HEK293 (cell line): ENCODE measurements around the gene DPT.

Experiments
- CTCF ChIA-PET: fragments of 350-600 bp; formaldehyde crosslinking; extraction: SDS; loops from one replicate; lab custom pipeline; 2021; ENCODE audit warnings: antibody characterized with exemption; lab: Yijun Ruan, JAX
- POLR2A ChIA-PET: fragments of 300-600 bp; formaldehyde crosslinking; extraction: SDS; loops from one replicate; lab custom pipeline; 2020; ENCODE audit warnings: antibody characterized with exemption, inconsistent platforms; lab: Yijun Ruan, JAX
- H3K27ac ChIP-seq: fragments of 200-500 bp; sonication (Bioruptor generic); 2 replicates; pipeline ENCODE4 v1.5.1; 2014; ENCODE audit warnings: low read depth, low read length, control low read depth, inconsistent platforms; ENCODE audit errors: extremely low read depth
- H3K36me3 ChIP-seq, 2 experiments: fragments of 200-500 bp in 1 of 2; sonication (Bioruptor generic) in 1 of 2; 1 replicate in 1 of 2; 2 replicates in 1 of 2; pipeline ENCODE4 v1.5.1; 2014 to 2017; ENCODE audit warnings: inconsistent platforms in 2 of 2, low read length in 2 of 2; ENCODE audit not compliant: control insufficient read depth in 2 of 2, insufficient read depth in 1 of 2
- H3K4me1 ChIP-seq: fragments of 200-500 bp; sonication (Bioruptor generic); 2 replicates; pipeline ENCODE4 v1.5.1; 2014; ENCODE audit warnings: mild to moderate bottlenecking, low read length, inconsistent platforms; ENCODE audit not compliant: control insufficient read depth, insufficient read depth
- H3K4me3 ChIP-seq: 2 replicates; pipeline ENCODE4 v1.5.1; 2011; ENCODE audit warnings: low read depth, mild to moderate bottlenecking, control low read depth, low read length, moderate library complexity
- H3K9me3 ChIP-seq: fragments of 200-500 bp; sonication (Bioruptor generic); 2 replicates; pipeline ENCODE4 v1.5.1; 2014; ENCODE audit warnings: low read depth, low read length, inconsistent platforms; ENCODE audit not compliant: control insufficient read depth, insufficient read depth
- BCL11B ChIP-seq: fragments of 450-650 bp; formaldehyde crosslinking; IDR thresholded peaks from 2 replicates; pipeline ENCODE4 v1.5.1; 2016; ENCODE audit warnings: low read depth, missing biosample characterization, missing genetic modification characterization
- ELK4 ChIP-seq: IDR thresholded peaks from 2 replicates; pipeline ENCODE4 v1.6.1; 2011; ENCODE audit warnings: mild to moderate bottlenecking, low read depth, low read length, borderline replicate concordance
- KLF7 ChIP-seq: fragments of 450-650 bp; formaldehyde crosslinking; IDR thresholded peaks from 2 replicates; pipeline ENCODE4 v1.5.1; 2016; ENCODE audit warnings: missing biosample characterization, missing genetic modification characterization, borderline replicate concordance
- MEIS1 ChIP-seq: sonication (generic); formaldehyde crosslinking; IDR thresholded peaks from 2 replicates; pipeline ENCODE4 v1.8.1; 2022; ENCODE audit warnings: missing genetic modification reagents, mild to moderate bottlenecking, borderline replicate concordance
- REPIN1 ChIP-seq: fragments of 450-650 bp; formaldehyde crosslinking; IDR thresholded peaks from 2 replicates; pipeline ENCODE4 v1.5.1; 2017; ENCODE audit warnings: missing biosample characterization, missing genetic modification characterization, low read depth
- SALL2 ChIP-seq: fragments of 450-650 bp; formaldehyde crosslinking; IDR thresholded peaks from 2 replicates; pipeline ENCODE4 v1.5.0; 2017; ENCODE audit warnings: missing biosample characterization, mild to moderate bottlenecking, missing genetic modification characterization, borderline replicate concordance
- SP3 ChIP-seq: fragments of 450-650 bp; formaldehyde crosslinking; IDR thresholded peaks from 2 replicates; pipeline ENCODE4 v1.5.1; 2016; ENCODE audit warnings: missing biosample characterization, missing genetic modification characterization
- ZNF19 ChIP-seq: fragments of 450-650 bp; formaldehyde crosslinking; IDR thresholded peaks from 2 replicates; pipeline ENCODE4; 2016; ENCODE audit warnings: missing biosample characterization, missing genetic modification characterization, low read depth
- ZNF335 ChIP-seq: fragments of 450-650 bp; formaldehyde crosslinking; conservative IDR thresholded peaks from 2 replicates; pipeline ENCODE4 v1.5.1; 2016; ENCODE audit warnings: missing biosample characterization, missing genetic modification characterization
- ZNF37A ChIP-seq: fragments of 450-650 bp; IDR thresholded peaks from 2 replicates; pipeline ENCODE4 v1.5.1; 2018; ENCODE audit warnings: missing biosample characterization, missing genetic modification characterization
- ZNF394 ChIP-seq: fragments of 450-650 bp; formaldehyde crosslinking; IDR thresholded peaks from 2 replicates; pipeline ENCODE4 v1.5.1; 2016; ENCODE audit warnings: missing biosample characterization, missing genetic modification characterization, mild to moderate bottlenecking, moderate library complexity, borderline replicate concordance
- ZNF398 ChIP-seq: fragments of 450-650 bp; formaldehyde crosslinking; IDR thresholded peaks from 2 replicates; pipeline ENCODE4 v1.5.1; 2017; ENCODE audit warnings: missing biosample characterization, missing genetic modification characterization
- ZNF404 ChIP-seq: fragments of 450-650 bp; formaldehyde crosslinking; IDR thresholded peaks from 2 replicates; pipeline ENCODE4 v1.5.1; 2017; ENCODE audit warnings: missing biosample characterization, missing genetic modification characterization
- ZNF449 ChIP-seq: fragments of 450-650 bp; formaldehyde crosslinking; IDR thresholded peaks from 2 replicates; pipeline ENCODE4 v1.5.1; 2017; ENCODE audit warnings: missing biosample characterization, mild to moderate bottlenecking, missing genetic modification characterization, moderate library complexity
- ZNF529 ChIP-seq: fragments of 450-650 bp; formaldehyde crosslinking; IDR thresholded peaks from 2 replicates; pipeline ENCODE4 v1.5.1; 2017; ENCODE audit warnings: missing genetic modification characterization, missing biosample characterization; ENCODE audit not compliant: insufficient replicate concordance
- ZNF776 ChIP-seq: fragments of 450-650 bp; formaldehyde crosslinking; IDR thresholded peaks from 2 replicates; pipeline ENCODE4 v1.5.0; 2017; ENCODE audit warnings: missing biosample characterization, missing genetic modification characterization, borderline replicate concordance
- ZSCAN18 ChIP-seq: fragments of 450-650 bp; formaldehyde crosslinking; IDR thresholded peaks from 2 replicates; pipeline ENCODE4 v1.5.1; 2016; ENCODE audit warnings: missing biosample characterization, missing genetic modification characterization

DPT gene

GRCh38 chr1:168762473-168762872 is 33.5 kb upstream of the DPT start (continued):
- no peak for TF ChIP-seq ZNF449 (tag by site-specific recombination)
- TF ChIP-seq ZNF19 (tag by site-specific recombination), result no peak
- TF ChIP-seq ZNF37A, result no peak
- TF ChIP-seq ELK4, result no peak
- TF ChIP-seq SALL2, result no peak

GRCh38 chr1:168760781-168761180 is 31.8 kb upstream of the DPT start:
- no peak for TF ChIP-seq ZNF335 (tag by site-specific recombination)
- TF ChIP-seq ZNF529 (tag by site-specific recombination), result no peak
- no peak for TF ChIP-seq ZNF404 (tag by site-specific recombination)
- no peaks in the 10 kb centered on the region for H3K9me3 ChIP-seq
- ChIA-PET CTCF (no interaction called here), POLR2A (no interaction called here)
- no peak overlapping the region for H3K4me3 ChIP-seq
- H3K36me3 ChIP-seq, result no peaks in the 10 kb centered on the region
- no peaks in the 10 kb centered on the region for H3K4me1 ChIP-seq
- H3K27ac ChIP-seq, result no peak overlapping the region

GRCh38 chr1:168760241-168760640 is 31.2 kb upstream of the DPT start:
- H3K9me3 ChIP-seq, result no peaks in the 10 kb centered on the region
- POLR2A ChIA-PET, result no interaction called here
- TF ChIP-seq ZSCAN18 (tag by site-specific recombination), result no peak
- no peak for TF ChIP-seq REPIN1 (tag by site-specific recombination)
- no peak for TF ChIP-seq ZNF394 (tag by site-specific recombination)
- TF ChIP-seq ZNF776, result no peak
- TF ChIP-seq ZNF398 (tag by site-specific recombination), result no peak
- TF ChIP-seq SP3 (tag by site-specific recombination), result no peak
- TF ChIP-seq KLF7 (tag by site-specific recombination), result no peak
- TF ChIP-seq BCL11B (tag by site-specific recombination), result no peak
- no peak for TF ChIP-seq MEIS1
- TF ChIP-seq, all 188 proteins: peak for 0
- no peaks in the 10 kb centered on the region for H3K36me3 ChIP-seq
- no peak overlapping the region for H3K4me3 ChIP-seq
- CTCF ChIA-PET, result interaction anchor here (0.5 kb wide), 1 partner anchor 9 kb away, joined by 3 read pairs; no protein-coding TSS in a partner anchor
- no peaks in the 10 kb centered on the region for H3K4me1 ChIP-seq
- H3K27ac ChIP-seq, result no peak overlapping the region
